Ascending aorta (tissue), 2 donors: ENCODE results near the gene FABP1. TPM values are rescaled to one million over a fixed set of nuclear protein-coding genes. Genes with fewer than 3 reads are reported as not detected.

Experiments used
- DNase-seq, 2 donors: peaks; one replicate each; pipeline ENCODE4 v3.0.0-alpha.2; 2019; ENCODE audit warnings: low spot score in 2 of 2
- H3K27ac ChIP-seq, 2 donors: fragments of 200-600 bp; sonication (generic); one replicate each; pipeline ENCODE4 v1.5.1; 2016 to 2017; ENCODE audit warnings: mild to moderate bottlenecking in 1 of 2
- H3K27me3 ChIP-seq: fragments of 200-600 bp; sonication (generic); one replicate; pipeline ENCODE4 v1.5.1; 2017
- H3K36me3 ChIP-seq, 2 donors: fragments of 200-600 bp; sonication (generic); one replicate each; pipeline ENCODE4 v1.5.1; 2016
- H3K4me1 ChIP-seq, 2 donors: fragments of 200-600 bp; sonication (generic); one replicate each; pipeline ENCODE4 v1.5.1; 2016 to 2017; ENCODE audit warnings: mild to moderate bottlenecking in 1 of 2
- H3K4me3 ChIP-seq, 2 donors: fragments of 200-600 bp; sonication (generic); one replicate each; pipeline ENCODE4 v1.5.1; 2016 to 2017; ENCODE audit warnings: mild to moderate bottlenecking in 1 of 2
- H3K9me3 ChIP-seq, 2 donors: fragments of 200-600 bp; sonication (generic); one replicate each; pipeline ENCODE4 v1.5.1; 2016
- intact Hi-C: fragments of 100-400 bp; cut with DNase I; formaldehyde crosslinking; loops from one replicate; pipeline ENCODE4 v1.15.1; 2023
- total RNA-seq: library from RNA; depleted of rRNA; stranded (reverse); fragments of >200 nt; gene quantifications from one replicate; pipeline ENCODE4 v1.1.0, GENCODE V29; 2016
- TF ChIP-seq, protein P1 (sequence below), 3 experiments: fragments of 200-600 bp in 2 of 3; fragments of 450-650 bp in 1 of 3; sonication (generic) in 2 of 3; IDR thresholded peaks; one replicate each; pipeline ENCODE4 v1.5.1; 2016 to 2019; ENCODE audit warnings: antibody characterized with exemption in 3 of 3, mild to moderate bottlenecking in 1 of 3, moderate library complexity in 1 of 3

Gene FABP1
- total RNA-seq, 1 donor from 2014 or later: not detected

DNA sequence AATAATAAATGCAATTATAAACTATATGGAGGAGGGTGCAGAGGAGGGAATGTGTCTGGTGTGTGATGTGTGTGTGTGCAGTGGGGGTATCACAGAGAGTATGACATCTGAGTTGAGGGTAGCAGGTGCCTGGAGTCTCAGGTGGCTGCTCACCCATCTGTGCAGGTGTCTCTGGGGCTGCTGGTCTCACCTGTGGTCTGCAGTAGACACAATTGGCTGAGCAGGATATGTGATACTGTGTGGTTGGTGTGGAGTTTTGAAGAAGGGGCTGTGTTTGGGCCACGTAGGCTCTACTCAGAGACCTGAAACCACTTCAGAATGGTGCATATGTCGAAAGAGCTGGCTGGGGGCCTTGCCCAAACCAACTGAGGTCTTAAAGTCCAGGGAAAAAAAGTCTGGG lies 17.0 kb downstream of the FABP1 start:
- no peak for DNase-seq
- Histone ChIP-seq H3K27ac (no peak overlapping the region), H3K27me3 (no peaks in the 10 kb centered on the region), H3K9me3 (no peaks in the 10 kb centered on the region), H3K4me3 (no peak overlapping the region), H3K36me3 (no peaks in the 10 kb centered on the region), H3K4me1 (no peaks in the 10 kb centered on the region)
- TF ChIP-seq, protein P1, sequence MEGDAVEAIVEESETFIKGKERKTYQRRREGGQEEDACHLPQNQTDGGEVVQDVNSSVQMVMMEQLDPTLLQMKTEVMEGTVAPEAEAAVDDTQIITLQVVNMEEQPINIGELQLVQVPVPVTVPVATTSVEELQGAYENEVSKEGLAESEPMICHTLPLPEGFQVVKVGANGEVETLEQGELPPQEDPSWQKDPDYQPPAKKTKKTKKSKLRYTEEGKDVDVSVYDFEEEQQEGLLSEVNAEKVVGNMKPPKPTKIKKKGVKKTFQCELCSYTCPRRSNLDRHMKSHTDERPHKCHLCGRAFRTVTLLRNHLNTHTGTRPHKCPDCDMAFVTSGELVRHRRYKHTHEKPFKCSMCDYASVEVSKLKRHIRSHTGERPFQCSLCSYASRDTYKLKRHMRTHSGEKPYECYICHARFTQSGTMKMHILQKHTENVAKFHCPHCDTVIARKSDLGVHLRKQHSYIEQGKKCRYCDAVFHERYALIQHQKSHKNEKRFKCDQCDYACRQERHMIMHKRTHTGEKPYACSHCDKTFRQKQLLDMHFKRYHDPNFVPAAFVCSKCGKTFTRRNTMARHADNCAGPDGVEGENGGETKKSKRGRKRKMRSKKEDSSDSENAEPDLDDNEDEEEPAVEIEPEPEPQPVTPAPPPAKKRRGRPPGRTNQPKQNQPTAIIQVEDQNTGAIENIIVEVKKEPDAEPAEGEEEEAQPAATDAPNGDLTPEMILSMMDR (IDR thresholded peaks at IDR 0.05): no peak
- intact Hi-C loops: no loop called here

DNA sequence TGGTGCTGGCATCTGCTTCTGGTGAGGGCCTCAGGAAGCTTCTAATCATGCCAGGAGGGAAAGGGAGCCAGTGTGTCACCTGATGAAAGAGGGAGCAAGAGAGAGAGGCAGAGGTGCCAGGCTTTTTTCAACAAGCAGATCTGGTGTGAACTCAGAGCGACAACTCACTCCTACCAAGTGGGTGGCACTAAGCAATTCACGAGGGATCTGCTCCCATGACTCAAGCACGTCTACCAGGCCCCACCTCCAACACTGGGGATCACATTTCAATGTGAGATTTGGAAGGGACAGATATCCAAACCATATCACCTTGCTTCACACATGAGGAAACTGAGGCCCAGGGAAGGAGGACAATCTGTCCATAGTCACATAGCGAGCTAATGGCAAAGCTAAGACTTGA lies 19.1 kb downstream of the FABP1 start:
- H3K9me3 ChIP-seq: no peaks in the 10 kb centered on the region
- no peak overlapping the region for H3K4me3 ChIP-seq
- H3K36me3 ChIP-seq: no peaks in the 10 kb centered on the region
- TF ChIP-seq, protein P1 (IDR thresholded peaks at IDR 0.05): no peak
- intact Hi-C loops: no loop called here
- no peaks in the 10 kb centered on the region for H3K27me3 ChIP-seq
- no peak for DNase-seq
- no peaks in the 10 kb centered on the region for H3K4me1 ChIP-seq
- no peak overlapping the region for H3K27ac ChIP-seq

DNA sequence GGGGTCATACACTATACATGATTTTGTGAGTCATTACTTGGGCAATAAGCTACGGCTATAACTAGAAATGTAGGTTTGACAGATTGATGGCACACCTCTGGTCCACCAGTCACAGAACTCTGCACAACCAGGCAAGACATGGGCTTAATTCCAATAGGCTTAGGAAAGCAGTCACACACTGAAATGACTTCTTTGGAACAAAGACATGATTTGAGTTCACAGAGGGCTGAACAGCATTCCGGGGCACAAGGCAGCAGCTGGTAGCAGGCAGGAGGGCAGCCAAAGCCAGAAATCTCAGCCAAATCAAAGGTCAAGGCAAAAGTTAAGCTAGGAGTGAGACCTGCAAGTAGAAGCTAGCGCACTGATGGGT lies 27.4 kb downstream of the FABP1 start:
- no peaks in the 10 kb centered on the region for H3K27me3 ChIP-seq
- no peaks in the 10 kb centered on the region for H3K36me3 ChIP-seq
- no peak for DNase-seq
- no peaks in the 10 kb centered on the region for H3K9me3 ChIP-seq
- intact Hi-C loops: no loop called here
- TF ChIP-seq, protein P1 (IDR thresholded peaks at IDR 0.05): no peak
- no peak overlapping the region for H3K27ac ChIP-seq
- H3K4me3 ChIP-seq: no peak overlapping the region
- no peaks in the 10 kb centered on the region for H3K4me1 ChIP-seq

DNA sequence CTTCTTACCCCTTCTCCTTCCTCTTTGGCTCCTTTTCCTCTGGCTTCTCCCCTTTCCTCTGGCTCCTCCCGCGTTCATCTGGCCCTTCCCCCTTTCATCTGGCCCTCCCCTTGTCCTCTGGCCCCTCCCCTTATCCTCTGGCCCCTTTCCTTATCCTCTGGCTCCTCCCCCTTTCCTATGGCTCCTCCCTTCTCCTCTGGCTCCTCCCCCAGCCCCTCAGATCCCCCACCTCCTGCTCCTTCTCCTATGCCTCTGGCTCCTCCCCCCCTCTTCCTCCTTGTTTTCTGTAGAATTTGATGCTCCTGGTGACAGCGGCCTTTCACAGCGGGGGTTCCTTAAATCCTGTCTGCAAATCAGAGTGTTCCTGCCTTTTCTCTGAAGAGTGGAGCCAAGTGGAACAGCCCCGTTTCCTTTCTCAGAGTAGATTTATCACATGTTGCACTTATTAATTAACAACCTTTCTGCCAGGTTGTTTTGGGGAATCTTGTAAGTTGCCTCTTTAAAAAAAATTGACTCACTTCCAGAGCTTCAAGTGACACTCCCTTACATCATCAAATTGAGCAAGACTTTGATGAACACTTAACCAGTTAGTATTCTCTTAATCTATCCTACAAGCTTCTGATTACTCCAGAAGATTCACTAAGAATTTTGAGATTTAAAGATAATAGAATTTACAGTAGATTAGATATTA lies 27.9 kb downstream of the FABP1 start:
- TF ChIP-seq, protein P1 (IDR thresholded peaks at IDR 0.05): no peak
- no peak for DNase-seq
- Histone ChIP-seq H3K27ac (no peak overlapping the region), H3K4me1 (no peaks in the 10 kb centered on the region), H3K9me3 (no peaks in the 10 kb centered on the region), H3K27me3 (no peaks in the 10 kb centered on the region), H3K36me3 (no peaks in the 10 kb centered on the region), H3K4me3 (no peak overlapping the region)
- intact Hi-C loops: no loop called here

DNA sequence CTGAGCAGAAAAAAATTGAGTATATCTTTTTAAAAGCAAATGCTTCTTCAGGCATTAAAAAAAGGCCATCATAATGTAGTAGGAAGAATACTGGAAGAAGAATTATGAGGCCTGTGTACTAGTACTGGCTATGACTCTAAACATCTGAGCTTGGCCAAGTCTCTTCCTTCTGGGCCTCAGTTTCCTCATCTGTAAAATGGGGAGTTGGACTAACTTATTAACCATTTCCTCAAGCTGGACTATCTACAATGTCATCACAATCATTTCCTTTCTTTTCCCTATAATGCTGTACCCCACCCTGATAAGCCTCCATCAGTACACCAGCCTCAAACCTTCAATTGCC lies 29.3 kb downstream of the FABP1 start:
- TF ChIP-seq, protein P1 (IDR thresholded peaks at IDR 0.05): no peak
- no peak for DNase-seq
- Histone ChIP-seq H3K9me3 (no peaks in the 10 kb centered on the region), H3K36me3 (no peaks in the 10 kb centered on the region), H3K27ac (no peak overlapping the region), H3K4me1 (no peaks in the 10 kb centered on the region), H3K4me3 (no peak overlapping the region), H3K27me3 (no peaks in the 10 kb centered on the region)
- intact Hi-C loops: no loop called here
